IMR-90 (cell line): ENCODE results near the gene PCDH19.

ENCODE experiments used
- CEBPB ChIP-seq: IDR thresholded peaks from 2 replicates; pipeline ENCODE4 v1.6.1; 2012; ENCODE audit warnings: low read depth, low read length, improper control_type of control experiment
- CTCF ChIP-seq: conservative IDR thresholded peaks from 2 replicates; pipeline ENCODE4 v1.5.1; 2012; ENCODE audit warnings: mild to moderate bottlenecking, low read depth, low read length, improper control_type of control experiment
- MAZ ChIP-seq: IDR thresholded peaks from 2 replicates; pipeline ENCODE4 v1.6.1; 2012; ENCODE audit warnings: low read depth, mild to moderate bottlenecking, low read length, improper control_type of control experiment, moderate library complexity, borderline replicate concordance
- POLR2A ChIP-seq: IDR thresholded peaks from 2 replicates; pipeline ENCODE4 v1.6.1; 2012; ENCODE audit warnings: mild to moderate bottlenecking, low read depth, low read length
- RCOR1 ChIP-seq: IDR thresholded peaks from 2 replicates; pipeline ENCODE4 v1.6.1; 2012; ENCODE audit warnings: mild to moderate bottlenecking, low read length, improper control_type of control experiment; ENCODE audit not compliant: insufficient replicate concordance

- TF ChIP-seq CTCF (no peak), POLR2A (no peak), CEBPB (no peak), RCOR1 (no peak), MAZ (no peak)
These were observed 1.1 kb downstream of the PCDH19 start for GRCh38 chrX:100408713-100409609.
